ENCODE data around the gene MDN1.

- TF ChIP-seq CTCF (IDR thresholded peaks at IDR 0.05; ENCODE audit: borderline replicate concordance, extremely low read depth, low read length, poor library complexity, severe bottlenecking) = no peak
- TF ChIP-seq EZH2 (IDR thresholded peaks at IDR 0.05; ENCODE audit: borderline replicate concordance, low read depth, low read length, severe bottlenecking) = no peak
Measured at GRCh38 chr6:89695667-89696066, 123.9 kb downstream of the MDN1 start.

Measured in DND-41 (cell line).